ENCODE results near the gene ZNF184.
A peak's percentile ranks its signal among the peaks of the same experiment; 100 is the strongest.

ZNF184 gene

DNA sequence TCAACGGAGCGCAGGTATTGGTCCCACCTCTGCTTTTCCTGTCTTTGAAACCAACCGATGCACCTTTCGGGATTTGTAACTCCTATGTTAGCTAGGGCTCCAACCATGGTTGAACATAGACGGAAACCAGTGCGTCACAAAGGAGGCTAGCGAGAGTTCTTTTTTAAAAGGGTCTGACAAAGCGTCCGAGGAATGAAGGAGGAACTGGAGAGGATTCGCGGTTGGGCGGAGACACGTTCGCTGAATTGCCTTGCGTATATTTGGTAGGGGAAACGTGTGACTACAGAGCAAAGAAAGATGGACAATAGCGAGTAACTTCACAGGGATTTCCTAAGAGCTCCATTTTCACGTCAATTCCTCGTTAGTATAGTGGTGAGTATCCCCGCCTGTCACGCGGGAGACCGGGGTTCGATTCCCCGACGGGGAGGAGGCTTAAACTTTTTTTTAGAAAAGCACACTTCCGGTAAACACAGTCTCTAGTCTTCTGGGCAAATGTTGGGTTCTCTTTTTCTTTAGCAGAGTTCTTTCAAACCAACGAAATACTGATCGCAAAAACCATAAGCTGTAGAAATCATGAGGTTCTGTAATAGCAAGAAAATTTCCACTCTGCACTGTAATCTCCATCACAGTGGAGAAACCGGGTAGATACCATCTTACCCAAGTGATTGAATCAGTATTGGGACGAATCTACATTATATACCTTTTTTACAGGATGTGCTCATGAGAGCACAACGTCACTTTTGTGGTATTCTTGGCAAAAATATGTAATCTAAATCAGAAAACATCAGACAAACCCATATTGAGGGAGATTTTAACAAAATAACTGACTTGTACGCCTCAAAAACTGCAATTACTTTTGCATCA is 6.6 kb upstream of the ZNF184 start:
- FAIRE-seq = no peak
- peak; percentile 64 for DNase-seq (ENCODE audit: low spot score)

DNA sequence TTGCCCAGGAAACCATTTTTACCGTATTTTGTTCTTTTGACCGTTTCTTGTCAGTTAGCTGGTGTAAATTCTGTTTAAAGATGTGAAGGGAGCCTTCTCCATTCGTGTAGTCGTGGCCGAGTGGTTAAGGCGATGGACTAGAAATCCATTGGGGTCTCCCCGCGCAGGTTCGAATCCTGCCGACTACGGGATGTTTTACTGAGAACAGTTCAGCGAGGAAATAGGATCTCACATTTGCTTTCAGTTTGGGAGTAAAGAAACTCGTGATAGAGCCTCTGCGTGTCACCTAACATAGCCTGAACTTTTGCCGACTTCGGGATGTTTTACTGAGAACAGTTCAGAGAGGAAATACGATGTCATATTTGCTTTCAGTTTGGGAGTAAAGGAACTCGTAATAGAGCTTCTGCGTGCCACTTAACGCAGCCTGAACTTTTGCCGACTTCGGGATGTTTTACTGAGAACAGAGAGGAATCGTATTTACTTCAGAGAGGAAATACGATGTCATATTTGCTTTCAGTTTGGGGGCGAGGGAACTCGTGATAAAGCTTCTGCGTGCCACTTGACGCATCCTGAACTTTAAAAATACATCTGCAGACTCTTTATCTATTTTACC is 5.9 kb upstream of the ZNF184 start:
- FAIRE-seq (no peak), DNase-seq (ENCODE audit: low spot score) (peak; percentile 51)

DNA sequence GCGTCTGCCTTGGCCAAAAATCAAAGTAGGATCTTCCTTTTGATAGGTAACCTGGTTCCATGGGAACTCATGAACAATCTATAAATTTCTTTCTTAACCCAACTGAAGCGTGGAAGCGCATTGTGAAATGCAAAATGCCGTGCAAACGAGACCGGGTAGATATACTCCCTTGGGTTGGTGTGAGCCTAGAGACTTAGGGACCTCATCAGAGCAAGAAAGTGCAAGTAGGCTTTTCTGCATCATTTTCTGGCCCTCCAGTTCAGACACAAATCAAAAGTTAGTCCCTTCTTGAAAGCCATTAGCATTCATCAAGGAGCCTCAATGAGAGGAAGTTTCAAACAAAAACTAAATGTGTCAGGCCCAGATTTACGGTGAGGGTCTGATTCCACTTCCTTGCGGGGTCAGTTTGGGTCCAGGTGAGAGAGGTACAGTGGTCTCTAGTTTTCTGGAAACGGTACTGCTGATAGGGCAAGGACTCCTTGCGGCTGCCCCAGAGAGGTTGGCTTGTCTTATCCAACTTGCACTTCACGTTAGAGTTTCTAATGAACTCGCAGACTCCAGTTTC is 5.3 kb upstream of the ZNF184 start:
- DNase-seq (ENCODE audit: low spot score) (no peak), FAIRE-seq (no peak)

DNA sequence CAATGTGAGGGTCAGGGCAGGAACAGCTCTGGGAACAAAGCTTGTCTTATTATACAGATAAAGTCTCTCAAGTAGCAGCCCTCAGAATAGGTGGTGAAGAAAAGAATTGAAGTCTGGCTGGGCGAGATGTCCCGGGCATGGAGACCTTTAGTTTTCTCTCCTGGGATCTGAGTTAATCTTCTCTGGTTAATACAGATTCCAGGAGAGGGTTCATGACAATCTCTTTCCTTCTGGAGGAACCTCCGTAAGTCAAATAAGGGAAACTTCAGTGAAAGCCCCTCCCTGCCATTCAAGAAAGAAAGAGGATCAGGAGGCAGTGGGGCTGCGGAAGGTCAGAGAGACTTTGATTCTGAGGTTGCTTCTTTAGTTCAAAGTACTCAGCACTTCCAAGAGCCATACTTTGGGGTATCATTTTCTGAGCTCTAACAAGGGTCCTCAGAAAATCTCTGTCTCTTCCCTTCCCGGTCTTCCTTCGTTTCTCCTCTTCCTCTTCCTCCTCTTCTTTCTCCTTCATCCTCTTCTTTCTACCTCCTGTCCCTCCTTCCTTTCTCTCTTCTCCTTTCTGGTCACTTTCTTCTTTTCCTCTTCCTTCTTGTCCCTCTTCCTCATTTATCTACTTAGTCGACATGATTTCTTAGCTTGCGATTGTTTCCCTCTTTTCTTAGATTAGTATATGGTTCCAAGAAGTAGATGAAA is 4.6 kb upstream of the ZNF184 start:
- FAIRE-seq (no peak), DNase-seq (ENCODE audit: low spot score) (no peak)

DNA sequence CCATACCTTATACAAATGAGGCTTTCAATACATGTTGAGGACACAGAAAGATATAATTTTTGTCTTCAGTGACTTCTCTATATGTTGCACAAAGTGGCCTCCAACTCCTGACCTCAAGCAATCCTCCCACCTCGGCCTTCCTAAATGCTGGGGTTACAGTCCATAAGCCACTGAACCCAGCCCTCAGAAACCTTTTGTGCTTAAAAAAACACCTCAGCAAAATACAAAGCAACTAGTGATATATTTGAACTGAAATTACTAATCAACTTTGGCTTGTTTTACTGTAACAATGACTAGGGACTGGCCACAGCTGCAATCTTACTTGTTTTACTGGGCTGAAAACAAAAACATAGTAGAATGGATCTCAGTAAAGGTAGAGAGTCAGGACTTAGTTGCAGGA is 3.2 kb upstream of the ZNF184 start:
- FAIRE-seq (no peak), DNase-seq (ENCODE audit: low spot score) (no peak)

DNA sequence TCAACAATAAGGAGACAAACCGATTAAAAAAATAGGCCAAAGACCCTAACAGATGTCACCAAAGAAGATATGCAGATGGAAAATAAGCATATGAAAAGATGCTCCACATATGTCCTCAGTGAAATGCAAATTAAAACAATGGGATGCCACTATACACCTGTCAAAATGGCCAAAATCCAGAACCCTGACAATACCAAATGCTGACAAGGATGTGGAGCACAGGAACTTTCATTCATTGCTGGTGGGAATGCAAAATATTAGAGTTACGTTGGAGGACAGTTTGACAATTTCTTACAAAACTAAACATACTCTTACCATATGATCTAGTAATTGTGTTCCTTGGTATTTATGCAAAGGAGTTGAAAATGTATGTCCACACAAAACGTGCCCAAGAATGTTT is 1.8 kb upstream of the ZNF184 start:
- FAIRE-seq = no peak
- no peak for DNase-seq (ENCODE audit: low spot score)

DNA sequence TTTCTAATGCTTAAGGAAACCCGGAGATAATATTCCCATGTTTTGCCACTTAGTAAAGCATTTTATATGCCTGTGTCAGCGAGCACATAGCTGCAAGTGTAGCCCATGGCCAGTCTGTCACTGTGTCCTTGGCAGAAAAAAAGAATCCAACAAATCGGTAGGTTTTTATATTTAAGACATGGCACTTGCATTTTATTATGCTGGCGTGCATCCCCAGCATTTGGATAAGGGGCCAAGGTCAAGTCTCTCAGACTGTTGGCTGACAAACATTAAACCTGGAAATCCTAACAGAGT is 1.2 kb upstream of the ZNF184 start:
- no peak for FAIRE-seq
- DNase-seq (ENCODE audit: low spot score) = no peak

DNA sequence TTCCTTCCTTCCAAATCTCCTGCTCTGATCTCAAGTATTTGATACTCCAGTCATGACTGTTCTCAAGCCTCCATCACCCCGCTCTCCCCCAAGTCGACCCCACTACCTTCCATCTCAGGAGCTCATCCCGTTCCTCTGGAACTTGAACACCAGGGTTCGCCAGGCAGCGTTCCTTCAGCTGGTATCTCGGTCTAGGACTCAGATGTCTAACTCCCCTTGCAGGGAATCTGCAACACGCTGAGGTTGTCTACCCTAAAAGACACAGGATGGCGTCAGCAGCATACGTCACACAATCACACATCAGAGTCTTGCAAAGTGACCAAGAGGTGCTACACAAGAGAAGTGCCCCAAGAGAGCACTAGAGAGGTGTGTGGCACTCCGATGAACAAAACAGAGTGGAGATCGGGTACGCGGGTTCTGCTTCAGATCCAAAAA is 706 bp downstream of the ZNF184 start:
- peak; percentile 9 for FAIRE-seq
- DNase-seq (ENCODE audit: low spot score) = peak; percentile 51

DNA sequence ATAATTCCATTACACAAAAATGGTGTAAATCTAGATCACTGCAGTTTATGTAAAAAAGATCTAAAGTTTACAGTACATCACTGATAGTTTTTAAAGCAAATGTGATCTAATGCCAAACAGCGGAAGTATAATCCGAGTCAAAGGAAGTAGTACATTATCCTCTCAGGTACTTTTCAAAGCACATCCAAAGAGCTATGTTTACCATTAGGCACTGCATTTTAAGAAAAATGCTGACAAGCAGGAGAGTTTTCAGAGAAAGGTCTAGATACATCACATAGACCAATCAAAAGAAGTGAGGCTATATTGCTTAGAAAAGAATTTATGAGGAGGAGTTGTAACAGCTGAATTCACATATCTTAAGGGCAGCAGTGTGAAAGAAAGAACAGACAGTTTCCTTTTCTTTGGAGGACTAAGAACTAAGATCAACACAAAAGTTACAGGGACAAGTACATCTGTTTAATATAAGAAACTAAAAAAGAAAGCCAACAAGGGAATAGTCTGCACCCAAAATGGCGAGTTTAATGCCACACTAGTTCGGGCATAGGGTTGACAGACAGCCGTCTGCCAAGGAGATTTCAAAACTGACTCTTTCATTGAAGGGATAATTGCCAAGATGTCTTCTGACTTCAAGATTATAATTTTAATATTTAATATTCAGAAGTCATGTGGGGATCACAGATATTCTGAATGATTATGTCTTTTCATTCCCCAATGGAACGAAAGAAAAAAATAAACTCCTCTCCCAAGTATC is 1.4 kb downstream of the ZNF184 start:
- FAIRE-seq = no peak

DNA sequence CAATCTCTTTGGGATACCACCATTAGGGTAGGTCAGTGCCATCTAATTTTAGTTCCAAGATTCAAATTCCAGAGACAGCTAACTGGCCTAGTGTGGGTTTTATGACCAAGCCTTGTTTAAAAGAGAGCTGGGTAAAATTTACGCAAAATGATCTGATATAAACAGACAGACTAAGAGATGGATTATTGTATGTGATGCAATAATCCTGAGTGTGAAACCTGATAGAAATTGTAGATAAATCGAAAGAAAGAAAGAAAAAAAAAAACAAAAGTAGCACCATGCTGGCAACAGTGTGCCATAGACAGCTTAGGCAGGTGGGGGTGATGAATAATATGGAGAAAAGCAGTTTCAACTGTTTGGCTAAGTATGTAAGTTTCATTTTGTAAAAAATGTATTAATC is 2.9 kb downstream of the ZNF184 start:
- FAIRE-seq (no peak), DNase-seq (ENCODE audit: low spot score) (no peak)

More for the DNA sequence above, 1.4 kb downstream of the ZNF184 start:
- DNase-seq (ENCODE audit: low spot score) = no peak

DNA sequence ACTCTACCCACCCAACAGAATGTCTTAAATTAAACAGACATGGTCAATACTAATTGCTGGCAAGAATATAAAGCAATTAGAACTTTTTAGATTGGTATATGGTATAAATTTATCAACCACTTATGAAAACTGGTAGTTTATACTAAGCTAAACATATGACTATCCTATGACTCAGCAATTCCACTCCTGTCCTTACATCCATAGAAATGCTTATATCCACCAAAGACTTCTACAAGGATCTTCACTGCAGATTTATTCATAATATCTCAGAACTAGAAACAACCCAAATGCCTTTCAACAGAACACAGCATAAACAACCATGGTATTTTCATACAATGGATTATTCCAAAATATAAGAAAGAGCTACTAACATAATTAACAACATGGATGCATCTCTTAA is 4.6 kb downstream of the ZNF184 start:
- DNase-seq (ENCODE audit: low spot score) (no peak), FAIRE-seq (no peak)

DNA sequence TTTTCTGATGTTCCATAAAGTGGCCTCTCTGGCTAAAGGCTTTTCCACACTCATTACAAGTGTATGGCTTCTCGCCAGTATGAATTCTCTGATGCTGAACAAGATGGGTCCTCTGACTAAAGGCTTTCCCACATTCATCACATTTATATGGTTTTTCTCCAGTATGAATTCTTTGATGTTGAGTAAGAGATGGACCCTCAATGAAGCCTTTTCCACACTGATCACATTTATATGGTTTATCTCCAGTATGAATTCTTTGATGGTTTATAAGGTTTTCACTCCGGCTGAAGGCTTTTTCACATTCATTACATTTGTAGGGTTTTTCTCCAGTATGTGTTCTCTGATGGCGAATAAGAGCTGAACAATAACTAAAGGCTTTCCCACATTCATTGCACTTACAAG is 20.4 kb downstream of the ZNF184 start:
- FAIRE-seq = no peak
- DNase-seq (ENCODE audit: low spot score) = no peak

DNA sequence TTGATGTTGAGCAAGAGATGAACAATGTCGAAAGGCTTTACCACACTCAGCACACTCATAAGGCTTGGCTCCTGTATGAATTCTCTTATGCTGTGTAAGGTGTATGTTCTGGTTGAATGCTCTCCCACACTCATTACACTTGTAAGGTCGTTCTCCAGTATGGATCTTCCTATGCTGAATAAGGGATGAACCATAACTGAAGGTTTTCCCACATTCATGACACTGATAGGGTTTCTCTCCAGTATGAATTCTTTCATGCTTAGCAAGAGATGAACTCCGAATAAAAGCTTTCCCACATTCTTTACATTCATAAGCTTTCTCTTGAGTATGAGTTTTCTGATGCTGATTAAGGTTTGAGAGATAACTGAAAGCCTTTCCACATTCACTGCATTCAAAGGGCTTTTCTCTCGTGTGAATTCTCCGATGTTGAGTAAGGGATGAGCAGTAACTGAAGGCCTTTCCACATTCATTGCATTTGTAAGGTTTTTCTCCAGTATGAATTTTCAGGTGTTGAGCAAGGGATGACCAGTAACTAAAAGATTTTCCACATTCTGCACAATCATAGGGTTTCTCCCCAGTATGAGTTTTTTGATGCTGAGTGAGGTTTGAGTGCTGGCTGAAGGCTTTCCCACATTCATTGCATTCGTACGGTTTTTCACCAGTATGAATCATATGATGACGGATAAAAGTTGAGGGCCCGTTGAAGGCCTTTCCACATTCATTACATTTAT is 21.1 kb downstream of the ZNF184 start:
- DNase-seq (ENCODE audit: low spot score) (no peak), FAIRE-seq (no peak)

DNA sequence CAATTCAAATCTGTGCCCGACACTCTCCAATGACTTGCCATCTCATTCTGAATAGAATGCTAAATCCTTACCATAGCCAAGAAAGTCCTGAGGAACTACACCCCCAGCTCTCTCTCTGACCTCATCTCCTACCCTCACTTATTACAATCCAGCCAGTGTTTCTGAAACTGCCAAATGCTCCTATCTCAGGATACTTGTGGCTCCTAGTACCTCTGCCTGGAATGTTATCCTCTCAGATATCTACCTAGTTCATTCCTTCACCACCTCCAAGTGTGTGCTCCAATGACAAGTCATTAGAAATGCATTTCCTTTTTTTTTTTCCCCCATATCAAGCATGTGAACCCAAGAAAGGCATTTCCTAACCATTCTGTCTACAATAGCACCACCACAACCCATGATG is 24.4 kb downstream of the ZNF184 start:
- FAIRE-seq = no peak
- DNase-seq (ENCODE audit: low spot score) = no peak

DNA sequence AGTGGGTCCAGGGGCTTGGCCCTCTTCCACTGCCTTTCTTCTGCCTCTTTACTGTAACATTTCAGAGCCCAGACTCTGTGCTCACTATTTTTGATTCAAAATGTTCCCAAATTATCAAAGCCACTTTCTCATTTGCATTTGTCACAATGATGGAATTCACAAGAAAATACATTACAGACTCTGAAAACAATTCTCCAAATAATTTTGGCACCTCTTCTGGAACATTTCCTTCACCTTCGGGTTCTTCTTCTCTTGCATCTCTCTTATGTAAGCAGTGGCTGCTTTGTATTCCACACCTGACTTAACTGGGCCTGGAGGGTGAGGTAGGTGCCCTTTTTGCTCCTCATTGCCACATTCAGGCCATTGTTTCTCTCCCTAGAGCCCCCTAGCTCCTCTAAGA is 30.0 kb downstream of the ZNF184 start:
- DNase-seq (ENCODE audit: low spot score) (no peak), FAIRE-seq (no peak)

DNA sequence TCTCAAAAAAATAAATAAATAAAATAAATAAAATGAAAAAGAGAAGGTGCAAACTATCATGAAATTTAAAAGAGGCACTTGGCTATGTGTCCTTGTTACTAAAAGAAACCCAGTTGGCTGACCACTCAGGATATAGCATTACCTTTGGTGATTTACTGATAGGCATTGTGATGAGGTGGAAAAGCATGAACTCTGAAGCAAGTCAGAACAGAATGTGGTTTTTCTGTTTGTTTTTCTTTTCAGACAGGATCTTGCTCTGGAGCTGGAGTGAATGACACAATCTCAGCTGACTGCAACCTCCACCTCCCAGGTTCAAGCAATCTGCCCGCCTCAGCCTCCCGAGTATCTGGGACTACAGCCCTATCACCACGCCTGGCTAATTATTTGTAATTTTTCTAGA is 31.9 kb downstream of the ZNF184 start:
- FAIRE-seq = no peak
- no peak for DNase-seq (ENCODE audit: low spot score)

DNA sequence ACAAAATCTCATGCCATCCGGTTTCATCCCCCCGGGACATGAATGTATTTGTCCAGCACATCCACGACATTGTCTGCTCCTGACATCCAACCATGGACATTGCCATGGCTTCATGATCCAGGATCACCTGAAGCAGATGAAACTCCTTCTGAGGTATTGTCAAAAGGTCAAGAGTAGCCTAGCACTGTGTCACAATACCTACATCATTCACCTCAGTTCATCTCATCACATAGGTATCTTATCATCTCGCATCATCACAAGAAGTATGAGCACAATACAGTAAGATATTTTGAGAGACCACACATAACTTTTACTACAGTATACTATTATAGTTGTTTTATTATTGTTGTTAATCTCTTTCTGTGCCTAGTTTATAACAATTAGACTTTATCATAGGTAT is 33.5 kb downstream of the ZNF184 start:
- no peak for FAIRE-seq
- DNase-seq (ENCODE audit: low spot score) = no peak

DNA sequence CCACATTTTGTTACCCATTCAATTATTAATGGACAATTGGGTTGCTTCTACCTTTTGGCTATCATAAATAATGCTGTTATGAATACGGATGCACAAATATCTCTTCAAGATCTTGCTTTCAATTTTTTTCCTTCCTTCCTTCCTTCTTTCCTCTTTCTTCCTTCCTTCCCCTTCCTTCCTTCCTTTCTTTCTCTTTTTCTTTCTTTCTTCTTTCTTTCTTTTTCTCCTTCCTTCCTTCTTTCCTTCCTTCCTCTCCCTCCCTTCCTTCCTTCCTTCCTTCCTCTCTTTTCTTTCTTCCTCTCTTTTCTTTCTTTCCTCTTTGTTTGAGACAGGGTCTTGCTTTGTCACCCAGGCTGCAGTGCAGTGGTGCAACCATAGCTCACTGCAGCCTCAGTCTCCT is 39.2 kb downstream of the ZNF184 start:
- DNase-seq (ENCODE audit: low spot score) (no peak), FAIRE-seq (no peak)

DNA sequence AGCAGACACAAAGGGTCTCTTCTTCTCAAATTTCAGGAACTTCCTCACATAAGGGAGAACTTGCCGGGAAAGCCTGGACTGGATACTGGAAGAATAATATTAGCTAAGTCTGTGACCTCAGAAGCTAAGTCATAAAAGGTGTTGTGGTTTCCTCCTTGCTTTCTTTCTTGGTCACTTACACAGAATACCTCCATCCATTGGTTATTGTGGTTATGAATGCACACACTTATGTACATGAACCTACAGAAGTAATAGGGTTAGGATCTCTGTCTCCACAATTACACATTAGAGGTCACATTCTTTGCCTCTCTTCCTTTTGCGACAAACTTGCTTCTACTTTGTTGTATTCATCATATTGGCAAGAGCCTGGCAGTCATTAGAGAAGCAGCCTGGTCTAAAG is 43.9 kb downstream of the ZNF184 start:
- DNase-seq (ENCODE audit: low spot score) = no peak
- FAIRE-seq = no peak

DNA sequence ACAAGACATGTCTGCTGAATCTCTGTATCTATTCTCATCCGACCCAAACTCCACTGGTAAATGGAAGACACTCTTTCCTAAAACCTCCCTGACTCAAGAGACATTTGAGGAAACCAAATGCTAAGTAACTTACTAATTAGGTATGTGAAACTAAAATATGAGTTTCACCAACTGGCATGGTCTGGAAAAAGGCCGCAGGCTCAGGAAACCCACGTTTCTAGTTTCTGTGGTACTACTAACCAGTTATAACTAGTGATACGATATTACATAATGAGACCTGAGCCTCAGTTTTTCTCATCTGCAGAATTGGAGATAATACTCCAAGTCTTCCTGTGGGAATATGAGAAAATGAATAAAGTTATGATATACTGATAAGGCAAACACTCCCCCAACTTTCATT is 44.4 kb downstream of the ZNF184 start:
- no peak for DNase-seq (ENCODE audit: low spot score)
- FAIRE-seq = no peak

DNA sequence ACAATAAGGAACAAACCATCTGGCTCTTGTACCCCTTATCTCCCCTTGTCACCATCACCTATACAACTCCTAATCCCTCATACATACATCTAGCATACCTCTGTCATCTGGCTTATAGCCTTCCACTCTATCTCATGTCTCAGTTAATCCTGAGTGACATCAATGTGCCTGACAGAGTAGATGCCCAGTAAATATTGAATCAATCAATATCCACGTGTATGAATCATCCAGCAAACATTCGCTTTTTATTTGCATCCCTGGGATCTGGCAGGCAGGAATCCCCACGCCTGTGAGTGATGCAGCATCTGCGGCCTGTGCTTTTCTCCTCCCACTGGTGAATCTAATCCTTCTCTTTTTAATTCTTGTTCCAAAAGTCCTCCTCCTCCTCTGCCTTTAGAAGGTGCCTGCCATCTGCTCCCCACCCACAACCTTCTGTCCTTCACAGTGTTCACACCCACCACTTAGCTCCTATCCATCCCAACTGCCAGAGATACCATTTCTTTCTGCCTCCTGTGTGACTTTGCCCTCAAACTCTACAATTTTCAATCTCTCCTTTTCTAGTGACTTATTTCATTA is 46.8 kb downstream of the ZNF184 start:
- no peak for DNase-seq (ENCODE audit: low spot score)
- no peak for FAIRE-seq

Measured in urothelium cell line (cell line).